Effector memory CD8-positive, alpha-beta T cell (primary cell): ENCODE results near the gene RBKS.

Experiments used
- ATAC-seq: fragments of 150-1000 bp; cut with Tn5 transposase; replicated peaks from 2 replicates; pipeline ENCODE4 v1.10.0; 2021; ENCODE audit warnings: mild to moderate bottlenecking, moderate library complexity
- DNase-seq, 3 experiments: peaks; one replicate each; pipeline ENCODE4 v3.0.0; 2021
- H3K27ac Mint-ChIP-seq, 2 donors: one replicate each; pipeline ENCODE4 v1.8.0; 2022; ENCODE audit warnings: mild to moderate bottlenecking in 2 of 2, mixed read lengths in 2 of 2, moderate library complexity in 2 of 2
- H3K27me3 Mint-ChIP-seq, 2 donors: one replicate each; pipeline ENCODE4 v1.8.0; 2022; ENCODE audit warnings: mixed read lengths in 2 of 2
- H3K36me3 Mint-ChIP-seq: one replicate; pipeline ENCODE4 v1.8.0; 2022; ENCODE audit warnings: mild to moderate bottlenecking, moderate library complexity, mixed read lengths; ENCODE audit not compliant: insufficient read depth
- H3K4me1 Mint-ChIP-seq, 2 donors: one replicate each; pipeline ENCODE4 v1.8.0; 2022; ENCODE audit warnings: low read depth in 2 of 2, mixed read lengths in 2 of 2
- H3K4me3 Mint-ChIP-seq, 2 donors: one replicate each; pipeline ENCODE4 v1.8.0; 2022; ENCODE audit warnings: mild to moderate bottlenecking in 2 of 2, mixed read lengths in 2 of 2, moderate library complexity in 2 of 2
- H3K9me3 Mint-ChIP-seq, 2 donors: one replicate each; pipeline ENCODE4 v1.8.0; 2022; ENCODE audit warnings: mixed read lengths in 2 of 2

The RBKS gene

DNA sequence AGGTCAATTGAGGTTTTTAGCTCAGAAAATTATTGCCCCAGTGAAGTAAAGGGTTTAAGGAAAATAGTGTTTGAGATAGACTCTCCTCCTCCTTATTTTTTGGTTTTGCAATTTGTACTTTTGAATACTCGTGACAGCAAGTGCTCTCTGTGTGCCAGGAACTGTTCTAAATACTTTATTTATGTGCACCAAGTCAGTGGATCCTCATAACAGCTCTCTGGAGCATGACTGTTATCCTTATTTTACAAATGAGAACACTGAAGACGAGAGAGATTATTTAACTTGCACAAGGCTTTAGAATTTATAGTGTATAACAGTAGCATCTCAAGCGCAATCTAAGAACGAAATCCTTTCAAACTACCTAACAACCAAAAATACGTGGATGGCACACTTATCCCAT is 25.0 kb upstream of the RBKS start:
- H3K27ac Mint-ChIP-seq = no peak overlapping the region
- no peak for DNase-seq
- no peak overlapping the region for H3K4me3 Mint-ChIP-seq
- H3K36me3 Mint-ChIP-seq = peaks cover 2% of the 10 kb centered on the region
- H3K27me3 Mint-ChIP-seq = no peaks in the 10 kb centered on the region
- H3K9me3 Mint-ChIP-seq = no peaks in the 10 kb centered on the region
- no peak for ATAC-seq
- peaks cover 7 to 20% of the 10 kb centered on the region in 2 donors for H3K4me1 Mint-ChIP-seq

DNA sequence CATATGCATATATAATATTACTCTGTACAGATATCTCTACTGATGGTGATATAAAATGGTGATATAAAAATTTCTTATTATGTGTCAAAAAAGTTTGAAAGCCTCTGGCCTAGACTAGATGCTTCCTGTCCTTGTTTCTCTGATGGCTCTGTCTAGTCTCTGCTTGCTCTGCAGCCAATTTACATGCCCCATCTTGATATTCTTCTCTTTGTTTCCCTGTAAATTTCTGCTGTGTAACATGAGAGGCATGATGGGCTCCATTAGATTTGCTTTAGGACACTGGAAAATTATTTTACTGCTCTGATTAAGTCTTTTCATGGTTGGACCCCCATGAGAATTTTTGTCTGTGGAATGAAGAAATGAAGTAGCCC is 24.6 kb upstream of the RBKS start:
- Mint-ChIP-seq H3K27ac (no peak overlapping the region), H3K9me3 (no peaks in the 10 kb centered on the region), H3K4me1 (peaks cover 5 to 20% of the 10 kb centered on the region in 2 donors), H3K36me3 (no peaks in the 10 kb centered on the region), H3K27me3 (no peaks in the 10 kb centered on the region), H3K4me3 (no peak overlapping the region)
- DNase-seq (no peak), ATAC-seq (no peak)

- H3K4me1 Mint-ChIP-seq = peaks cover 5 to 26% of the 10 kb centered on the region in 2 donors
- no peak overlapping the region for H3K27ac Mint-ChIP-seq
- no peak overlapping the region for H3K4me3 Mint-ChIP-seq
- H3K27me3 Mint-ChIP-seq = no peaks in the 10 kb centered on the region
- H3K36me3 Mint-ChIP-seq = no peaks in the 10 kb centered on the region
- no peak for DNase-seq
- H3K9me3 Mint-ChIP-seq = no peaks in the 10 kb centered on the region
- ATAC-seq = no peak
Observed at GRCh38 chr2:27914041-27914804, 24.0 kb upstream of the RBKS start.

- no peak for ATAC-seq
- DNase-seq = no peak
- no peak overlapping the region for H3K27ac Mint-ChIP-seq
- peaks cover 9 to 34% of the 10 kb centered on the region in 2 donors for H3K4me1 Mint-ChIP-seq
- H3K9me3 Mint-ChIP-seq = no peaks in the 10 kb centered on the region
- no peaks in the 10 kb centered on the region for H3K36me3 Mint-ChIP-seq
- no peaks in the 10 kb centered on the region for H3K27me3 Mint-ChIP-seq
- H3K4me3 Mint-ChIP-seq = no peak overlapping the region
Observed at GRCh38 chr2:27912512-27912911, 22.3 kb upstream of the RBKS start.

- no peaks in the 10 kb centered on the region for H3K36me3 Mint-ChIP-seq
- H3K27ac Mint-ChIP-seq = peak overlapping the region in 1 of 2 donors; percentile 45
- H3K9me3 Mint-ChIP-seq = no peaks in the 10 kb centered on the region
- peaks cover 9 to 34% of the 10 kb centered on the region in 2 donors for H3K4me1 Mint-ChIP-seq
- no peak overlapping the region for H3K4me3 Mint-ChIP-seq
- ATAC-seq (no peak), DNase-seq (no peak)
- H3K27me3 Mint-ChIP-seq = no peaks in the 10 kb centered on the region
Observed at GRCh38 chr2:27911458-27912210, 21.4 kb upstream of the RBKS start.

DNA sequence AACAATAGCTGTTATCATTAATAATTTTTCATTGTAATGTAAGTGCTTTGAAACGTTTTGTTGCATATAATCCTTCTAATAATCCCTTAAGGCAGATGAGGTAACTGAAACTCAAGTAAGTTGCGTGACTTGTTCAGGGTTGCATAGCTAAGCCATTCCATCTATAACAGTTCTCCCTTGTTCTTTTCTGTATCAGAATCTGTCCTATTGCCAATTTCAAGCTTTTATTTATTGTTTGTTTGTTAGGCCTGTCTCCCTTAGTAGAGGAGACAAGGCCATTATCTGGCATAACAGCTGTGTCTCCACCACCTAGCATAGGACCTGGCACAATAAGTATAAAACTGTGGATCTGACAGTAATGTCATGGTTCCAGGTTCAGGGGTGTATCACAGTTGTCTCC is 19.7 kb upstream of the RBKS start:
- H3K36me3 Mint-ChIP-seq = no peaks in the 10 kb centered on the region
- peaks cover 18 to 37% of the 10 kb centered on the region in 2 donors for H3K4me1 Mint-ChIP-seq
- no peak for ATAC-seq
- DNase-seq = no peak
- H3K27ac Mint-ChIP-seq = no peak overlapping the region
- H3K4me3 Mint-ChIP-seq = no peak overlapping the region
- H3K9me3 Mint-ChIP-seq = no peaks in the 10 kb centered on the region
- no peaks in the 10 kb centered on the region for H3K27me3 Mint-ChIP-seq

DNA sequence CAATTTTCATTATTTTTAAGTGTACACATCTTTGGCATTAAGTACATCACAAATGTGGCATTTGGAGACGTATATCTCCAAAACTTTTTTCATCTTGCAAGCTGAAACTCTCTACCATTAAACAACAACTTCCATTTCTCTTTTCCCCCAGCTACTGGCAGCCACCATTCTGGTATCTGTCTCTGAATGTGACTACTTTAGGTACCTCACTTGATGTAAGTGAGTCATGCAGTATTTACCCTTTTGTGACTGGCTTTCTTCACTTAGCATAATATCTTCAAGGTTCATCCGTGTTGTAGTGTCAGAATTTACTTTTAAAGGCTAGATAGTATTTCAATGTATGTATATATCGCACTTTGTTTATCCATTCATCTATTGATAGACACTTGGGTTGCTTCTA is 17.4 kb upstream of the RBKS start:
- Mint-ChIP-seq H3K4me1 (peaks cover 18 to 47% of the 10 kb centered on the region in 2 donors), H3K36me3 (peaks cover 2% of the 10 kb centered on the region), H3K27ac (no peak overlapping the region), H3K27me3 (no peaks in the 10 kb centered on the region), H3K4me3 (no peak overlapping the region), H3K9me3 (no peaks in the 10 kb centered on the region)
- no peak for DNase-seq
- no peak for ATAC-seq

DNA sequence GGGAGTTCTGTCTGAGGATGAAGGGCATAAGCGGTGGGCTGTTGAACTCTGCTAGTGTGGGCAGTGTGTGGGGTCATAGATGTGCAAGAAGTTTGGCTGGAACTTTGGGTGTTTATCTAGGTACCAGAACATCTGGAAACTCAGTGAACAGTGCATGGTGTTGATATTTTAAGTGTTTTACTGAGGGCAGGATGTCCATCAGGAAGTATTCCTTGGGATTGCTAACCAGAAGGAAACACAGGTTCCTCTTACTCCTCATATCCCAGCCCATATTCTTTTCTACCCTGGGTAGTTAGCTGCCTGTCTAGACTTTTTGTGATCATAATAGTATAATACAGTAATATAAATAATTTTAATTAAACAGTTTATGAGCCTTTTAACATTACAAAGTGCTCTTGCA is 15.9 kb upstream of the RBKS start:
- Mint-ChIP-seq H3K36me3 (peaks cover 4% of the 10 kb centered on the region), H3K4me1 (peaks cover 18 to 45% of the 10 kb centered on the region in 2 donors)

DNA sequence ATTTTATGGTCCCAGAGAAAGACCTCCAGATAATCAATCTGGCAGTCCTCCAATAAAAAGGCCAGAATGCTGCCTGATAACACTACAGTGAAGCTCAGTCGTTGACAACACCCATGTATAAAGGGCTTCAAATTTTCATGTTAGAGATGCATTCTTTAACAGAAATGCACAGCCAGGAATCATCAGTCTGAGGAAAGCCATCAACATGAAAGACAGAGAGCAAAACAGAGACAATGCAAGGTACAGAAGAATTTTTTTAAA is 14.1 kb upstream of the RBKS start:
- H3K9me3 Mint-ChIP-seq = no peaks in the 10 kb centered on the region
- H3K27me3 Mint-ChIP-seq = no peaks in the 10 kb centered on the region
- peaks cover 4% of the 10 kb centered on the region for H3K36me3 Mint-ChIP-seq
- no peak overlapping the region for H3K27ac Mint-ChIP-seq
- ATAC-seq = no peak
- DNase-seq = no peak
- no peak overlapping the region for H3K4me3 Mint-ChIP-seq
- peaks cover 16 to 33% of the 10 kb centered on the region in 2 donors for H3K4me1 Mint-ChIP-seq

More for the DNA sequence above, 15.9 kb upstream of the RBKS start:
- ATAC-seq (no peak), DNase-seq (no peak)
- no peak overlapping the region for H3K4me3 Mint-ChIP-seq
- no peaks in the 10 kb centered on the region for H3K27me3 Mint-ChIP-seq
- H3K27ac Mint-ChIP-seq = no peak overlapping the region
- H3K9me3 Mint-ChIP-seq = no peaks in the 10 kb centered on the region

DNA sequence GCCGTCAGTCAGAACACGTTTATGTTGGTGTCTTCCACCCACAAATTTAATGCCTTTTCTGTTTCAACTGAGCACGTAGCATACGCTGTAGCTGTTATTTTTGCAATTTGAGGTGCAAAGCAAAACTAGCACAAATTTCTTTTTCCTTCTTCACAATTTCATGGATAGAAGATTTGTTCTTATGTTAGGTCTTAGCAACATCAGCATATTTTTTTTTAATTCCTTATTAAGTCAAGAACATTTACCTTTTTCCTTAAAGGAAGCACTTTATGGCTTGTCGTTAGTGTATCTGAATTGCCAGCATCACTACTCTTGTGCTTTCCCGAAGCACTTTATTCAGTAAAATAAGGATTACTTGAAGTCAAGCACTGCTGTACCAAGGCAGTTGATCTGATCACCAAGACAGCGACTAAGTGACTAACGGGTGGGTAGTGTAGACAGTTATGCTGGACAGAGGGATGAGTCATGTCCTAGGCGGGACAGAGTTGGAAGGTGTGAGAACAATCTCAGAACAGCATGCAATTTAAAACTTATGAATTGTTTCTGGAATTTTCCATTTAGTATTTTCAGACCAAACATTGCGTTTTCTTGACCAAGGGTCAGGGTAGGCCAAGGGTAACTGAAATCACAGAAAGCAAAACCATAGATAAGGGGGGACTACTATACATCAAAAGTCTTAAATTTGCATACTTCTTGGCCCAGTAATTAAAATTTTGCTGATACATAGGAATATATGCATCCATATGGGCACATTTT is 13.6 kb upstream of the RBKS start:
- Mint-ChIP-seq H3K4me1 (peaks cover 16 to 30% of the 10 kb centered on the region in 2 donors), H3K27me3 (no peaks in the 10 kb centered on the region), H3K27ac (no peak overlapping the region), H3K4me3 (no peak overlapping the region), H3K9me3 (no peaks in the 10 kb centered on the region), H3K36me3 (peaks cover 4% of the 10 kb centered on the region)
- DNase-seq (no peak), ATAC-seq (no peak)

GRCh38 chr2:27903018-27903417 is 12.8 kb upstream of the RBKS start:
- Mint-ChIP-seq H3K36me3 (peaks cover 4% of the 10 kb centered on the region), H3K4me1 (peaks cover 14 to 24% of the 10 kb centered on the region in 2 donors), H3K27me3 (no peaks in the 10 kb centered on the region), H3K27ac (peak overlapping the region in 1 of 2 donors; percentile 47), H3K9me3 (no peaks in the 10 kb centered on the region), H3K4me3 (no peak overlapping the region)
- DNase-seq (no peak), ATAC-seq (no peak)

DNA sequence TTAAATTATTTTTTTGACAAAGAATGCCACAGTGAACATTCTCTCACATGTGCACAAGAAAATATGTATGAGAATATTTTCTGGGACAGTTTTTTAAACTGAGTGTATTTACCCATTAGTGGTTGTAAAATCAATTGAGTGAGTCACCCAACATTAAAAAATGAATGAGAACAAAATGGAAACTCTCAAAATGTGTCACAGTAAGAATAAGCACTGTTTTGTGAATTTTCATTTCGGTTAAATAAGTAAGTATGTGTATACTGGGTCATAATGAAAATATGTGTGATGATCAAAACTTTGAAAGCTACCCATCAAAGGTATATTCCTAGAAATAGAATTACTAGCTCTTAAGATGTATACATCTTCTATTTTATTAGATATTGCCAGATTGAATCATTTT is 11.9 kb upstream of the RBKS start:
- DNase-seq (no peak), ATAC-seq (no peak)
- no peaks in the 10 kb centered on the region for H3K27me3 Mint-ChIP-seq
- no peaks in the 10 kb centered on the region for H3K9me3 Mint-ChIP-seq
- H3K4me3 Mint-ChIP-seq = no peak overlapping the region
- peaks cover 13% of the 10 kb centered on the region for H3K36me3 Mint-ChIP-seq
- H3K4me1 Mint-ChIP-seq = peaks cover 17 to 34% of the 10 kb centered on the region in 2 donors
- no peak overlapping the region for H3K27ac Mint-ChIP-seq

DNA sequence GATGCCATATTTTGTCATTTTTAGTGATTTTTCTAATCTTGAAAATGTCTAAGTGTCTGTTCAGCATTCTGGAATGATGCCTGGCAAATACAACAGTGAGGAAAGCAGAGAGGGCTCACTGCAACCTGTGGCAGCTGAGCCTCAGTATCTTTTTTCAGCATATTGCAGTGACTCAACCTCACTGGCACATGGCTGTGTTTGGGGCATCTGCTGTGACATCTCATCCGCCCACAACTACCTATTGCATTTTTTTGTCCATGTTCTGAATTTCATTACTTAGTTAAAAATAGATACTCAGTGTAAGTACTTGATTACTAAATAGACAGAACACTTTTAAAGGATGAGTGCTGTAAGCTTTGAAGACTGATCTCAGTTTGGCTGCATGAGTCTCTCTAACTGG is 11.0 kb upstream of the RBKS start:
- DNase-seq = no peak
- ATAC-seq = no peak
- H3K36me3 Mint-ChIP-seq = peaks cover 15% of the 10 kb centered on the region
- H3K4me1 Mint-ChIP-seq = peaks cover 19 to 40% of the 10 kb centered on the region in 2 donors
- no peaks in the 10 kb centered on the region for H3K27me3 Mint-ChIP-seq
- H3K9me3 Mint-ChIP-seq = no peaks in the 10 kb centered on the region
- no peak overlapping the region for H3K27ac Mint-ChIP-seq
- H3K4me3 Mint-ChIP-seq = no peak overlapping the region

GRCh38 chr2:27897717-27898116 is 7.5 kb upstream of the RBKS start:
- H3K4me1 Mint-ChIP-seq = peaks cover 13 to 45% of the 10 kb centered on the region in 2 donors

More at GRCh38 chr2:27897717-27898116, 7.5 kb upstream of the RBKS start:
- no peak for DNase-seq
- H3K4me3 Mint-ChIP-seq = no peak overlapping the region
- ATAC-seq = no peak
- no peaks in the 10 kb centered on the region for H3K27me3 Mint-ChIP-seq
- H3K27ac Mint-ChIP-seq = peak overlapping the region; percentile 32 to 39
- H3K9me3 Mint-ChIP-seq = no peaks in the 10 kb centered on the region
- peaks cover 23% of the 10 kb centered on the region for H3K36me3 Mint-ChIP-seq
